Measurements from ENCODE around the gene PPP3CA.
"Not testable (repeated sequence)": the region's sequence is repeated elsewhere in the genome, so short reads cannot be mapped to it uniquely, and the experiment has no call there.

The PPP3CA gene

GRCh38 chr4:101005659-101006058 is 341.7 kb downstream of the PPP3CA start:
- Histone ChIP-seq H3K4me1 (ENCODE audit: insufficient read depth, low read length) (no peaks in the 10 kb centered on the region), H3K27me3 (ENCODE audit: insufficient read depth, low read length) (no peaks in the 10 kb centered on the region), H3K36me3 (ENCODE audit: insufficient read depth, low read depth, low read length) (no peaks in the 10 kb centered on the region), H3K4me3 (ENCODE audit: low read length) (no peak overlapping the region), H3K27ac (ENCODE audit: low read length) (no peak overlapping the region), H3K9me3 (ENCODE audit: insufficient read depth, low read depth, low read length) (no peaks in the 10 kb centered on the region), H3K9ac (ENCODE audit: low read depth, low read length) (no peak overlapping the region)

GRCh38 chr4:101000496-101000895 is 346.8 kb downstream of the PPP3CA start:
- Histone ChIP-seq H3K27me3 (ENCODE audit: insufficient read depth, low read length) (no peaks in the 10 kb centered on the region), H3K4me1 (ENCODE audit: insufficient read depth, low read length) (peaks cover 3% of the 10 kb centered on the region; the same call in 1 of the 2 replicates), H3K4me3 (ENCODE audit: low read length) (no peak overlapping the region), H3K9ac (ENCODE audit: low read depth, low read length) (no peak overlapping the region), H3K27ac (ENCODE audit: low read length) (no peak overlapping the region), H3K36me3 (ENCODE audit: insufficient read depth, low read depth, low read length) (no peaks in the 10 kb centered on the region), H3K9me3 (ENCODE audit: insufficient read depth, low read depth, low read length) (no peaks in the 10 kb centered on the region)

DNA sequence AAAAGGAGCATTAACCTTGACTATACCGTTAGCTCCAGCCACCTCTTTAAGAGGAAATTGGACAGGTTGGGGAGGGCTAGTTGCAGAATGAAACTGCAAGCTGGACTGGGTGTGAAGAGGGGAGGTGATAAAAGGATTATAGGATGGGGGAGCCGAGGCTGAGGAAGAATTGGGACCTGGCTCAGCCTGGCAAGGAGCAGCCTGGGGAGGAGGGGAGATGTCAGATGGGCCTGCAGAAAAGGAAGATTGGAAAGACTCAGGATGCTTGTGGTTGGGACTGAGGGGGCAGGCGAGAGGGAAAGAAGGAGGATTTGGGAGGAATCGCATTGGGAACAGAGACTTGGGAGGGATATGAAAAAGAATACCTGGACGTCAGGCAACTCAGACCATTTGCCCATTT is 351.7 kb downstream of the PPP3CA start:
- H3K9ac ChIP-seq (ENCODE audit: low read depth, low read length) = no peak overlapping the region
- H3K9me3 ChIP-seq (ENCODE audit: insufficient read depth, low read depth, low read length) = no peaks in the 10 kb centered on the region
- H3K4me1 ChIP-seq (ENCODE audit: insufficient read depth, low read length) = peaks cover 3% of the 10 kb centered on the region; the same call in 1 of the 2 replicates
- no peaks in the 10 kb centered on the region for H3K27me3 ChIP-seq (ENCODE audit: insufficient read depth, low read length)
- H3K4me3 ChIP-seq (ENCODE audit: low read length) = no peak overlapping the region
- H3K36me3 ChIP-seq (ENCODE audit: insufficient read depth, low read depth, low read length) = no peaks in the 10 kb centered on the region
- no peak overlapping the region for H3K27ac ChIP-seq (ENCODE audit: low read length)

- not testable (repeated sequence) for H3K4me1 ChIP-seq (ENCODE audit: insufficient read depth, low read length); H3K27ac ChIP-seq (ENCODE audit: low read length); H3K9ac ChIP-seq (ENCODE audit: low read depth, low read length); H3K9me3 ChIP-seq (ENCODE audit: insufficient read depth, low read depth, low read length); H3K36me3 ChIP-seq (ENCODE audit: insufficient read depth, low read depth, low read length); H3K4me3 ChIP-seq (ENCODE audit: low read length); H3K27me3 ChIP-seq (ENCODE audit: insufficient read depth, low read length)
These were observed 352.3 kb downstream of the PPP3CA start for GRCh38 chr4:100995002-100995401.

GRCh38 chr4:100991332-100992069 is 355.8 kb downstream of the PPP3CA start:
- H3K9me3 ChIP-seq (ENCODE audit: insufficient read depth, low read depth, low read length); H3K4me1 ChIP-seq (ENCODE audit: insufficient read depth, low read length); H3K27ac ChIP-seq (ENCODE audit: low read length); H3K36me3 ChIP-seq (ENCODE audit: insufficient read depth, low read depth, low read length); H3K9ac ChIP-seq (ENCODE audit: low read depth, low read length); H3K4me3 ChIP-seq (ENCODE audit: low read length); H3K27me3 ChIP-seq (ENCODE audit: insufficient read depth, low read length): not testable (repeated sequence)

DNA sequence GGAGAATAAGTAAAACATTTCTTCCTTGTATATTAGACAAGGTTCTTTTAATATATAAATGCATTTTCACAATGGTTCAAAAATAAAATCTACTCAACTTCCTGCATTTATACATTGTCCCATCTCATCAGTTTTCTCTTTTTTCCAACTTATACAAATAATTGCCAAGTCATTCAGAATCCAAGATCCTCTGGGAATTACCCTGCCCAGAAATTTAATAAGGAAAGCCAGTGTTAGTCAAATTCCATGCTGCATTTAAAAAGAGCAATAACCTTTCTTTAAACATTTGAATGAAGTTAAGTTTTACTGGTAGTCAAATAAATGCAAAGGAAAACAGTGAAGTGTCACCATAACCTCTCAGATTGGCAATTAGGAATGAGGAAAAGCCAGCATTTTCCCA is 357.9 kb downstream of the PPP3CA start:
- Histone ChIP-seq H3K27ac (ENCODE audit: low read length) (no peak overlapping the region), H3K36me3 (ENCODE audit: insufficient read depth, low read depth, low read length) (no peaks in the 10 kb centered on the region), H3K4me3 (ENCODE audit: low read length) (no peak overlapping the region), H3K4me1 (ENCODE audit: insufficient read depth, low read length) (peaks cover 9% of the 10 kb centered on the region; the same call in 1 of the 2 replicates), H3K9me3 (ENCODE audit: insufficient read depth, low read depth, low read length) (no peaks in the 10 kb centered on the region), H3K27me3 (ENCODE audit: insufficient read depth, low read length) (no peaks in the 10 kb centered on the region), H3K9ac (ENCODE audit: low read depth, low read length) (no peak overlapping the region)

DNA sequence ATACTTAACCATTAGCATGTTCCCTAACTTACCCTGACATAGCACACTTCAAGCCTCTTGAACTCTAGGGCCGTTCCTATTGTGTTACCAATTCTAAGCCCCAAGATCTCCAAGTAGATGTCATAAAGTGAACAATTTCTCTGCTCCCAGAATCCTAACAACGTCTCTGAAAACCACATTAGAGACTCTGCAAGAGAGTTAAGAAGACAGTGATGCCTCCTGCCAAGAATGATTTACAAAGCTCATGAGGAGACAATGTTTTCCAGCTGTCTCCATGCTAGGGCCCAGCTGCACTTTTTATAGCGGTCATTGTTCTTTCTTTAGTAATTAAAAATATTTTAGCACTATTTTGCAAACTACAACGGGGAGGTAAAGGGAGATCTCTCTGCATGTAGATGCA is 358.4 kb downstream of the PPP3CA start:
- Histone ChIP-seq H3K4me3 (ENCODE audit: low read length) (no peak overlapping the region), H3K9me3 (ENCODE audit: insufficient read depth, low read depth, low read length) (no peaks in the 10 kb centered on the region), H3K36me3 (ENCODE audit: insufficient read depth, low read depth, low read length) (no peaks in the 10 kb centered on the region), H3K27ac (ENCODE audit: low read length) (no peak overlapping the region), H3K27me3 (ENCODE audit: insufficient read depth, low read length) (no peaks in the 10 kb centered on the region), H3K9ac (ENCODE audit: low read depth, low read length) (no peak overlapping the region), H3K4me1 (ENCODE audit: insufficient read depth, low read length) (peaks cover 9% of the 10 kb centered on the region; the same call in 1 of the 2 replicates)

- Histone ChIP-seq H3K4me3 (ENCODE audit: low read length) (no peak overlapping the region), H3K9me3 (ENCODE audit: insufficient read depth, low read depth, low read length) (no peaks in the 10 kb centered on the region), H3K9ac (ENCODE audit: low read depth, low read length) (no peak overlapping the region), H3K27ac (ENCODE audit: low read length) (no peak overlapping the region), H3K27me3 (ENCODE audit: insufficient read depth, low read length) (no peaks in the 10 kb centered on the region), H3K4me1 (ENCODE audit: insufficient read depth, low read length) (peaks cover 12% of the 10 kb centered on the region; the same call in 1 of the 2 replicates), H3K36me3 (ENCODE audit: insufficient read depth, low read depth, low read length) (no peaks in the 10 kb centered on the region)
These were observed 360.9 kb downstream of the PPP3CA start for GRCh38 chr4:100986360-100986868.

DNA sequence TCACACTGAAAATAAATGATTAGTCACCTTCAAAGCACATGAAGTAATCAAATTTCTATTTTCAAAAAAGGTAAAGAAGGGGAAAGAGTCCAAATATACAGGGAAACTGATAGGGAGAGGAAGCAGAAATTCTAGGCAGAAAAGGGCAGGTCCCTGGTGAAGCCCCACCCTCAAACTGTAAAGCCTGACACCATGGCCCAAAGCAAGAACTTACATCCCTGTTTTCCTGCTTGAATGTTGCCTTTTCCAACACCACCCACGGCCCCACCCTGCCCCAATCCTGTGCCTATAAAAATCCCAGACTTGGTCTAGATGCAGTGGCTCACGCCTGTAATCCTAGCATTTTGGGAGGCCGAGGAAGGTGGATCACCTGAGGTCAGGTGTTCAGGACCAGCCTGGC is 361.8 kb downstream of the PPP3CA start:
- Histone ChIP-seq H3K4me1 (ENCODE audit: insufficient read depth, low read length) (peaks cover 12% of the 10 kb centered on the region; the same call in 1 of the 2 replicates), H3K36me3 (ENCODE audit: insufficient read depth, low read depth, low read length) (no peaks in the 10 kb centered on the region), H3K9ac (ENCODE audit: low read depth, low read length) (no peak overlapping the region), H3K27me3 (ENCODE audit: insufficient read depth, low read length) (no peaks in the 10 kb centered on the region), H3K9me3 (ENCODE audit: insufficient read depth, low read depth, low read length) (no peaks in the 10 kb centered on the region), H3K4me3 (ENCODE audit: low read length) (no peak overlapping the region), H3K27ac (ENCODE audit: low read length) (no peak overlapping the region)

GRCh38 chr4:100984901-100985300 is 362.4 kb downstream of the PPP3CA start:
- Histone ChIP-seq H3K27ac (ENCODE audit: low read length) (no peak overlapping the region), H3K9ac (ENCODE audit: low read depth, low read length) (no peak overlapping the region), H3K36me3 (ENCODE audit: insufficient read depth, low read depth, low read length) (no peaks in the 10 kb centered on the region), H3K9me3 (ENCODE audit: insufficient read depth, low read depth, low read length) (no peaks in the 10 kb centered on the region), H3K4me1 (ENCODE audit: insufficient read depth, low read length) (peaks cover 12% of the 10 kb centered on the region; the same call in 1 of the 2 replicates), H3K27me3 (ENCODE audit: insufficient read depth, low read length) (no peaks in the 10 kb centered on the region), H3K4me3 (ENCODE audit: low read length) (no peak overlapping the region)

DNA sequence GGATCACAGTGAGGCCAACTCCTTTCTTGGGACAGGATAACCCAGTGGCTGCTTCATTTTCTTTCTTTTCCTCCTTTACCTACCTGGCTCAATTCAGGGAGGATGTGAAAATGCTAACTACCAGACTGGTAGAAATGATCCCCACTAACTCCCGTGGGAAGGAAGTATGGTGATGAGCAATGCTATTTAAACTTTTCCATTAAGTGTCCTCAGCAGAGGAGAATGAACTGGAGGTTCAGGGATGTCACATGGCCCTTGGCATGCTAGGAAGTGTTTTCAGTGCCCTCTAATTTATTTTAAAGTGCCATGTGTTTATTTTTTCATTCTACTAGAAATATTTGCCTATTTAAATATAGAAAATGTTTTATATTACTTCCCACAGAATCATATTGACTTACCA is 363.9 kb downstream of the PPP3CA start:
- H3K4me1 ChIP-seq (ENCODE audit: insufficient read depth, low read length) = peaks cover 12% of the 10 kb centered on the region; the same call in 1 of the 2 replicates
- H3K27me3 ChIP-seq (ENCODE audit: insufficient read depth, low read length) = no peaks in the 10 kb centered on the region
- H3K27ac ChIP-seq (ENCODE audit: low read length) = no peak overlapping the region
- H3K36me3 ChIP-seq (ENCODE audit: insufficient read depth, low read depth, low read length) = no peaks in the 10 kb centered on the region
- no peak overlapping the region for H3K4me3 ChIP-seq (ENCODE audit: low read length)
- no peaks in the 10 kb centered on the region for H3K9me3 ChIP-seq (ENCODE audit: insufficient read depth, low read depth, low read length)
- H3K9ac ChIP-seq (ENCODE audit: low read depth, low read length) = no peak overlapping the region

DNA sequence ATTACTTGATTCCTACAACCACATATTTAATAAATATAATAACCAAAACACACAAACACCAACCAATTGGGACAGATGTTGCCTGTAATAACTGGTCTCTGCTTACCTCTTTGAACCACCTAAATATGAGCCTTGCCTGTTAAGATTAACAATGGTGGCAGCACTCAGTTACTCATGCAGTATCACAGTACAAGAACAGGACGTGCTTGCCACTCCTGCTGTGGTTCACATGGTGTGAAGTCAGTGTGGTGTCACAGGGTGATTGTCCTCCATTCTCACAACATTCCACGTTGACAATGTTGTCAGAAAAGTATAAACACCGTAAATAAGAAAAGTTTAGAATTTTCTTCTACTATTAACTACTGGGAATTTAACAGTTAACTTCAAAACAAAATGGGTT is 365.0 kb downstream of the PPP3CA start:
- H3K4me1 ChIP-seq (ENCODE audit: insufficient read depth, low read length) = peaks cover 12% of the 10 kb centered on the region; the same call in 1 of the 2 replicates
- no peak overlapping the region for H3K9ac ChIP-seq (ENCODE audit: low read depth, low read length)
- no peaks in the 10 kb centered on the region for H3K9me3 ChIP-seq (ENCODE audit: insufficient read depth, low read depth, low read length)
- H3K27ac ChIP-seq (ENCODE audit: low read length) = no peak overlapping the region
- H3K4me3 ChIP-seq (ENCODE audit: low read length) = no peak overlapping the region
- no peaks in the 10 kb centered on the region for H3K36me3 ChIP-seq (ENCODE audit: insufficient read depth, low read depth, low read length)
- no peaks in the 10 kb centered on the region for H3K27me3 ChIP-seq (ENCODE audit: insufficient read depth, low read length)
